Lower leg skin (tissue), 3 donors: ENCODE measurements around the gene ZFYVE9.

Experiments
- CTCF ChIP-seq, 3 donors: fragments of 450-650 bp; IDR thresholded peaks; one replicate each; pipeline ENCODE4 v1.5.1; 2016; ENCODE audit warnings: antibody characterized with exemption in 3 of 3, mild to moderate bottlenecking in 3 of 3, moderate library complexity in 2 of 3
- POLR2A ChIP-seq, 2 donors: fragments of 450-650 bp; IDR thresholded peaks; one replicate each; pipeline ENCODE4 v1.6.1; 2016 to 2017; ENCODE audit warnings: antibody characterized with exemption in 2 of 2, mild to moderate bottlenecking in 1 of 2, moderate library complexity in 1 of 2

- no peak for TF ChIP-seq POLR2A (IDR thresholded peaks at IDR 0.05)
- TF ChIP-seq CTCF (IDR thresholded peaks at IDR 0.05), result no peak
Observed at GRCh38 chr1:52360595-52360968, 218.7 kb downstream of the ZFYVE9 start.
